AG04449 (cell line): ENCODE results near the gene STAT6.

Experiments
- CTCF ChIA-PET: fragments of 350-600 bp; formaldehyde crosslinking; extraction: SDS; loops from one replicate; lab custom pipeline; 2021; ENCODE audit warnings: antibody characterized with exemption; lab: Yijun Ruan, JAX
- POLR2A ChIA-PET: fragments of 400-600, 350-600 bp; formaldehyde crosslinking; extraction: SDS; loops from one replicate; lab custom pipeline; 2020; ENCODE audit warnings: antibody characterized with exemption, inconsistent platforms; lab: Yijun Ruan, JAX
- DNase-seq: peaks from one replicate; pipeline ENCODE4 v3.0.0-alpha.2; 2010; ENCODE audit warnings: low read depth, low spot score
- H3K4me3 ChIP-seq: 2 replicates; pipeline ENCODE4 v1.5.1; 2011; ENCODE audit warnings: low read depth, mild to moderate bottlenecking, control low read depth, low read length
- TF ChIP-seq, protein P1 (sequence below): IDR thresholded peaks from one replicate; pipeline ENCODE4 v1.5.1; 2011; ENCODE audit warnings: mild to moderate bottlenecking, moderate library complexity, low read length, control low read depth, inconsistent platforms; ENCODE audit not compliant: insufficient read depth; ENCODE audit errors: missing control alignments

Gene STAT6

GRCh38 chr12:57087691-57088353 is 23.3 kb downstream of the STAT6 start:
- POLR2A ChIA-PET: interaction anchor here (0.8 to 5.0 kb wide), 12 partner anchors 9 to 371 kb away, joined by 3 to 81 read pairs (median 4); partner anchors contain the start of genes NACA, NEMP1, SHMT2 and STAT6
- peak overlapping the region; percentile 79 for H3K4me3 ChIP-seq
- DNase-seq: peak; percentile 88
- CTCF ChIA-PET: interaction anchor here (0.8 to 16.5 kb wide), 5 partner anchors 9 to 126 kb away, joined by 3 to 218 read pairs (median 4); partner anchors contain the start of genes NEMP1 and STAT6
- TF ChIP-seq, protein P1, sequence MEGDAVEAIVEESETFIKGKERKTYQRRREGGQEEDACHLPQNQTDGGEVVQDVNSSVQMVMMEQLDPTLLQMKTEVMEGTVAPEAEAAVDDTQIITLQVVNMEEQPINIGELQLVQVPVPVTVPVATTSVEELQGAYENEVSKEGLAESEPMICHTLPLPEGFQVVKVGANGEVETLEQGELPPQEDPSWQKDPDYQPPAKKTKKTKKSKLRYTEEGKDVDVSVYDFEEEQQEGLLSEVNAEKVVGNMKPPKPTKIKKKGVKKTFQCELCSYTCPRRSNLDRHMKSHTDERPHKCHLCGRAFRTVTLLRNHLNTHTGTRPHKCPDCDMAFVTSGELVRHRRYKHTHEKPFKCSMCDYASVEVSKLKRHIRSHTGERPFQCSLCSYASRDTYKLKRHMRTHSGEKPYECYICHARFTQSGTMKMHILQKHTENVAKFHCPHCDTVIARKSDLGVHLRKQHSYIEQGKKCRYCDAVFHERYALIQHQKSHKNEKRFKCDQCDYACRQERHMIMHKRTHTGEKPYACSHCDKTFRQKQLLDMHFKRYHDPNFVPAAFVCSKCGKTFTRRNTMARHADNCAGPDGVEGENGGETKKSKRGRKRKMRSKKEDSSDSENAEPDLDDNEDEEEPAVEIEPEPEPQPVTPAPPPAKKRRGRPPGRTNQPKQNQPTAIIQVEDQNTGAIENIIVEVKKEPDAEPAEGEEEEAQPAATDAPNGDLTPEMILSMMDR: no peak

GRCh38 chr12:57087010-57087690 is 24.0 kb downstream of the STAT6 start:
- ChIA-PET POLR2A (interaction anchor here (0.8 to 5.0 kb wide), 10 partner anchors 8 to 362 kb away, joined by 3 to 81 read pairs (median 4); partner anchors contain the start of genes NACA, NEMP1, SHMT2 and STAT6), CTCF (interaction anchor here (0.6 to 16.5 kb wide), 5 partner anchors 8 to 127 kb away, joined by 3 to 218 read pairs (median 4); partner anchors contain the start of genes NEMP1 and STAT6)
- peak overlapping the region; percentile 79 for H3K4me3 ChIP-seq
- no peak for DNase-seq
- TF ChIP-seq, protein P1: no peak

GRCh38 chr12:57086493-57087009 is 24.6 kb downstream of the STAT6 start:
- CTCF ChIA-PET: interaction anchor here (0.6 to 16.5 kb wide), 3 partner anchors 17 to 21 kb away, joined by 4 to 218 read pairs (median 6); partner anchors contain the start of gene STAT6
- DNase-seq: no peak
- TF ChIP-seq, protein P1: peak; percentile 44
- POLR2A ChIA-PET: interaction anchor here (3.7 to 5.0 kb wide), 2 partner anchors 8 to 25 kb away, joined by 35 to 81 read pairs; partner anchors contain the start of genes NEMP1 and STAT6
- H3K4me3 ChIP-seq: peak overlapping the region; percentile 79

DNA sequence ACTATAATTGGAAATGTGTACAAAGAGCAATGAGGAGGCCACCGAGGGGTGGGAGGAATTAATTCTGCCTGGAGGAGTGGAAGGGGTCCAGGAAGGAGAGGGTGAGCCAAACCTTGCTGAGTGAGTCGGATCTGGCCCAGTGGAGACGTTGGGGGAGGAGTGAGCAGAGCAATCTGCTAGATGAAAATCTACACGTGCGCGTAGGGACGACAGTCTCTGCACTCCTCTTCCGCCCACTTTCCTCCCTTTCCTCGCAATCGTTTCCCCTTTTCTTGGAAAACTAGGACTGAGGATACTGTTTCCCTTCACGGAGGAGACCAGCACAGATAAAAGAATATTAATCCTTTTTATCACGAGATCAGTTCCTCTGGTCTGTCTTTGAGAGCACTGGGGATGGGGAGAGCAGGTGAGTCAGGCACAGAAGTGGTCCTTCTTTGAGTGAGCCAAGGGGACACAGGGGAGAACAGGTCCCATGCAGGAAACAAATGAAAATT is 25.1 kb downstream of the STAT6 start:
- POLR2A ChIA-PET: interaction anchor here (3.7 to 5.0 kb wide), 2 partner anchors 7 to 26 kb away, joined by 35 to 81 read pairs; partner anchors contain the start of genes NEMP1 and STAT6
- TF ChIP-seq, protein P1: no peak

DNA sequence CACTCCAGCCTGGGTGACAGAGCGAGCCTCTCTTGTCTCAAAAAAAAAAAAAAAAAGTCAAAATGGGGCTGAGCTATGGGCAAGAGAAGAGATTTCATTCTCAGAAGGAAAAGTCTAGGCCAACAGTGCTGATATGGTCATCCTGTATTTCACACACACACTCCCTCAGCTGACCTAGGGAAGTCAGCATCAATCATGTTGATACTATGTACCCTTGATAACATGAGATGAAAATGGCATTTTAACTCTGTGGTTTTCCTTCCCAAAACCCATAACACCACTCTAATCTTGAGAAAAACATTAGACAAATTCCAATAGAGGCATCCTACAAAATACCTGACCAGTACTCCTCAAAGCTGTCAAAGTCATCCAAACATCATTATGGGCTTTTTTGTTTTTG is 30.3 kb downstream of the STAT6 start:
- POLR2A ChIA-PET: no interaction called here
- no peak for DNase-seq
- CTCF ChIA-PET: interaction anchor here (2.3 to 5.6 kb wide), 5 partner anchors 10 to 43 kb away, joined by 6 to 26 read pairs (median 18); partner anchors contain the start of gene STAT6
- TF ChIP-seq, protein P1: no peak
- H3K4me3 ChIP-seq: no peak overlapping the region

More for the DNA sequence above, 25.1 kb downstream of the STAT6 start:
- DNase-seq: no peak
- peak overlapping the region; percentile 79 for H3K4me3 ChIP-seq
- CTCF ChIA-PET: interaction anchor here (0.9 to 16.5 kb wide), 5 partner anchors 16 to 38 kb away, joined by 3 to 218 read pairs (median 23); partner anchors contain the start of gene STAT6
